GM19240 (cell line): Measurements from ENCODE around the gene CTDSP1.

Experiments used
- DNase-seq: peaks from one replicate; pipeline ENCODE4 v3.0.0; 2011; ENCODE audit warnings: low spot score; ENCODE audit not compliant: insufficient read length

Gene CTDSP1

GRCh38 chr2:218382785-218383184 lies 16.9 kb upstream of the CTDSP1 start:
- DNase-seq: no peak

- no peak for DNase-seq
These were observed 15.7 kb upstream of the CTDSP1 start for GRCh38 chr2:218383892-218384519.

GRCh38 chr2:218384975-218385374 lies 14.7 kb upstream of the CTDSP1 start:
- DNase-seq: no peak

GRCh38 chr2:218386505-218387368 lies 12.9 kb upstream of the CTDSP1 start:
- no peak for DNase-seq

GRCh38 chr2:218387369-218388194 lies 12.1 kb upstream of the CTDSP1 start:
- no peak for DNase-seq

- no peak for DNase-seq
These were observed 10.1 kb upstream of the CTDSP1 start for GRCh38 chr2:218389333-218390150.

GRCh38 chr2:218391202-218391601 lies 8.5 kb upstream of the CTDSP1 start:
- no peak for DNase-seq

- DNase-seq: no peak
These were observed 7.2 kb upstream of the CTDSP1 start for GRCh38 chr2:218392459-218392858.

- no peak for DNase-seq
These were observed 6.7 kb upstream of the CTDSP1 start for GRCh38 chr2:218392891-218393462.

- no peak for DNase-seq
These were observed 5.8 kb upstream of the CTDSP1 start for GRCh38 chr2:218393750-218394290.

GRCh38 chr2:218394298-218395089 lies 5.2 kb upstream of the CTDSP1 start:
- no peak for DNase-seq

GRCh38 chr2:218395090-218395444 lies 4.6 kb upstream of the CTDSP1 start:
- DNase-seq: no peak

GRCh38 chr2:218395456-218395825 lies 4.2 kb upstream of the CTDSP1 start:
- DNase-seq: no peak

- peak; percentile 77 for DNase-seq
These were observed 3.6 kb upstream of the CTDSP1 start for GRCh38 chr2:218395826-218396687.

GRCh38 chr2:218396688-218397462 lies 2.8 kb upstream of the CTDSP1 start:
- no peak for DNase-seq

- no peak for DNase-seq
These were observed 2.2 kb upstream of the CTDSP1 start for GRCh38 chr2:218397463-218397819.

- DNase-seq: no peak
These were observed 1.7 kb upstream of the CTDSP1 start for GRCh38 chr2:218397820-218398436.
